HG02852 (cell line): Measurements from ENCODE around the gene FNDC8.
"Not testable (repeated sequence)": the region's sequence is repeated elsewhere in the genome, so short reads cannot be mapped to it uniquely, and the experiment has no call there.

ENCODE experiments used
- ATAC-seq: cut with Tn5 transposase; IDR thresholded peaks from one replicate; pipeline ENCODE4 v1.9.1; 2021; ENCODE audit warnings: mild to moderate bottlenecking, moderate library complexity; ENCODE audit not compliant: unreplicated experiment

The FNDC8 gene

GRCh38 chr17:35121315-35121714 lies at the start of gene FNDC8:
Gene FNDC8 (plus strand): TSS chr17:35121615. CDS start chr17:35121694, 79 bp downstream.
- ATAC-seq, result no peak

- no peak for ATAC-seq
These were observed 48.1 kb upstream of the FNDC8 start for GRCh38 chr17:35073183-35073790.

- no peak for ATAC-seq
These were observed 47.3 kb upstream of the FNDC8 start for GRCh38 chr17:35073991-35074627.

GRCh38 chr17:35074711-35075707 lies 46.4 kb upstream of the FNDC8 start:
- no peak for ATAC-seq

GRCh38 chr17:35076874-35077273 lies 44.5 kb upstream of the FNDC8 start:
- no peak for ATAC-seq

- no peak for ATAC-seq
These were observed 41.6 kb upstream of the FNDC8 start for GRCh38 chr17:35079547-35080423.

- ATAC-seq, result peak; percentile 77
These were observed 40.9 kb upstream of the FNDC8 start for GRCh38 chr17:35080536-35080935.

GRCh38 chr17:35081638-35082037 lies 39.8 kb upstream of the FNDC8 start:
- no peak for ATAC-seq

GRCh38 chr17:35082073-35082657 lies 39.2 kb upstream of the FNDC8 start:
- no peak for ATAC-seq

GRCh38 chr17:35083071-35083470 lies 38.3 kb upstream of the FNDC8 start:
- no peak for ATAC-seq

GRCh38 chr17:35084987-35085386 lies 36.4 kb upstream of the FNDC8 start:
- no peak for ATAC-seq

GRCh38 chr17:35086164-35086563 lies 35.3 kb upstream of the FNDC8 start:
- no peak for ATAC-seq

GRCh38 chr17:35086931-35087573 lies 34.4 kb upstream of the FNDC8 start:
- no peak for ATAC-seq

- no peak for ATAC-seq
These were observed 33.6 kb upstream of the FNDC8 start for GRCh38 chr17:35087731-35088355.

- ATAC-seq, result no peak
These were observed 33.0 kb upstream of the FNDC8 start for GRCh38 chr17:35088356-35088880.

- ATAC-seq, result peak; percentile 66
These were observed 32.4 kb upstream of the FNDC8 start for GRCh38 chr17:35088881-35089585.

GRCh38 chr17:35089586-35090296 lies 31.7 kb upstream of the FNDC8 start:
- no peak for ATAC-seq

- not testable (repeated sequence) for ATAC-seq
These were observed 30.7 kb upstream of the FNDC8 start for GRCh38 chr17:35090707-35091106.
